ENCODE data around the gene SHQ1. TPM values are rescaled to one million over a fixed set of nuclear protein-coding genes. Genes with fewer than 3 reads are reported as not detected.
"Not testable (repeated sequence)": the region's sequence is repeated elsewhere in the genome, so short reads cannot be mapped to it uniquely, and the experiment has no call there.

Gene SHQ1
- polyA plus RNA-seq, 4 donors = 20.9 to 26.0 (median 23.8) TPM

DNA sequence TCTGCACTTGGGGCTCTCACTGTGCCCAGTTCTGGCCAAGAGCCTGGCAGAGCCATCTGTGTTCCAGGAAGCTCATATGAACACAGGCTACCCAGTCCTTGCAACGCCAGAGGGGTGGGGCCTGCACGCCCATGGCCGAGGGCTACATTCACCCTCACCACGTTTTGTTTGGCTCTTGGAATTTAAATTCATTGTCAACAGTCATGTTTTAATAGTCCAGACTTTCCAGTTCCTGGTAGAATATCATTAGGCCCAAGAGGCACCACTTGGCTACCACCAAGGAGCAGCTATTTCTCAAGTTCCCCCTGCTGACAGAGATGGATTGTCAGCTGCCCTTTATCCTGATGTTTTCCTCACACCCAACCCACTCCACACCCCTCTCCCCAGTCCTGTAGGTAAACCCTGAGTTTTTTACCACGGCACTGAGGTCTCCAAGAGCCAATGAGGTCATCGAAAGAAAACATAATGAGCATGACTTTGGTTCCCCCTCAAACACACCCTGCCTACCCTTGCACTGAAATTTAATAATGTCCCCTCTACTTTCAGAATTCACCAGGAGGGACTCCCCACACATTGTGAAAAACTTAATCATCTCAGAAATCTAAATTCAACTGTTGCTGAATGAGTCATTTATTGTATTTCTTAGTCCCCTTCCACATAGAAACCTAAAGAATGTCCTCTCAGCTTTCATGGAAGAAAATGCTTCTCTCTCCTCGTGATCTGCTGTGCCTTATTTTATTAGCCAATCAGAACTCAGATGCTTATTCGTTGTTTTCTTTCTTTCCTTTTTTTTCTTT lies 125.1 kb downstream of the SHQ1 start:
- DNase-seq (ENCODE audit: low read depth in 4 of 4, low spot score in 3 of 4) = no peak

DNA sequence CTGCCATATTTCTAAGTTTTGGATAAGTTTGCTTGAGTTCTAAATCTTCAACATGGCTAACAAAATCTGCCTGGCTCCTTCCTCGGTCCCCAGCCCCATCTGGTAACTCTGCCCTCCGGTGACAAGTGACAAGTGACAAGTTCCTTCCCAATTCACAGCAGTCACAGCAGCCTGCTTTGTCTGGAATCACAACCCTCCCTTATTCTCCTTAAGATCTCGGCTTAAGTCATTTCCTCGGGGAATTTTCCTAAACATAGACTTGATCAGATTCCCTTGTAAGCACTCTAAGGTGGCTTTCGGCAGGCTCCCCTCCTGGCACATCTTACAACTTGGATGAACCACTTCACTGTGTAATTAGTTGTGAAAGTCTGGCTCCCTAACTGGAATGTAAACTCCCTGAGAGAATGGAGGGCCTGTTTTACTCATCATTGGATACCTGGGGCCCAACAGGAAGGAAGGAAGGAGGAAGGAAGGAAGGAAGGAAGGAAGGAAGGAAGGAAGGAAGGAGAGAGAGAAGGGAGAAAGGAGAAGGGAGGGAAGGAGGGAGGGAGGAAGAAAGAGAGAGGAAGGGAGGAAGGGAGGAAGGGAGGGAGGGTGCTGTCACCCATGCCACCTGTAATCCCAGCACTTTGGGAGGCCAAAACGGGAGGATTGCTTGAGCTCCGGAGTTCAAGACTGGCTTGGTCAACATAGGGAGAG lies 126.4 kb downstream of the SHQ1 start:
- DNase-seq (ENCODE audit: low read depth in 4 of 4, low spot score in 3 of 4) = no peak

- DNase-seq (ENCODE audit: low read depth in 4 of 4, low spot score in 3 of 4) = no peak
These were observed 127.7 kb downstream of the SHQ1 start for GRCh38 chr3:72720566-72720965.

GRCh38 chr3:72719137-72719536 lies 129.1 kb downstream of the SHQ1 start:
- no peak for DNase-seq (ENCODE audit: low read depth in 4 of 4, low spot score in 3 of 4)

DNA sequence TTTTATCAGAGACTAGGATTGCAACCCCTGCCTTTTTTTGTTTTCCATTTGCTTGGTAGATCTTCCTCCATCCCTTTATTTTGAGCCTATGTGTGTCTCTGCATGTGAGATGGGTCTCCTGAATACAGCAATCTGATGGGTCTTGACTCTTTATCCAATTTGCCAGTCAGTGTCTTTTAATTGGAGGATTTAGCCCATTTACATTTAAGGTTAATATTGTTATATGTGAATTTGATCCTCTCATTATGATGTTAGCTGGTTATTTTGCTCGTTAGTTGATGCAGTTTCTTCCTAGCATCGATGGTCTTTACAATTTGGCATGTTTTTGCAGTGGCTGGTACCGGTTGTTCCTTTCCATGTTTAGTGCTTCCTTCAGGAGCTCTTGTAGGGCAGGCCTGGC lies 134.1 kb downstream of the SHQ1 start:
- not testable (repeated sequence) for DNase-seq (ENCODE audit: low read depth in 4 of 4, low spot score in 3 of 4)

DNA sequence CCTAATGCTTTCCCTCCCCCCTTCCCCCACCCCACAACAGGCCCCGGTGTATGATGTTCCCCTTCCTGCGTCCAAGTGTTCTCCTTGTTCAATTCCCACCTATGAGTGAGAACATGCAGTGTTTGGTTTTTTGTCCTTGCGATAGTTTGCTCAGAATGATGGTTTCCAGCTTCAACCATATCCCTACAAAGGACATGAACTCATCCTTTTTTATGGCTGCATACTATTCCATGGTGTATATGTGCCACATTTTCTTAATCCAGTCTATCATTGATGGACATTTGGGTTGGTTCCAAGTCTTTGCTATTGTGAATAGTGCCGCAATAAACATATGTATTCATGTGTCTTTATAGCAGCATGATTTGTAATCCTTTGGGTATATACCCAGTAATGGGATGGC lies 137.8 kb downstream of the SHQ1 start:
- not testable (repeated sequence) for DNase-seq (ENCODE audit: low read depth in 4 of 4, low spot score in 3 of 4)

- no peak for DNase-seq (ENCODE audit: low read depth in 4 of 4, low spot score in 3 of 4)
These were observed 139.8 kb downstream of the SHQ1 start for GRCh38 chr3:72708441-72708840.

GRCh38 chr3:72702997-72703396 lies 145.2 kb downstream of the SHQ1 start:
- no peak for DNase-seq (ENCODE audit: low read depth in 4 of 4, low spot score in 3 of 4)

GRCh38 chr3:72702390-72702789 lies 145.9 kb downstream of the SHQ1 start:
- no peak for DNase-seq (ENCODE audit: low read depth in 4 of 4, low spot score in 3 of 4)

GRCh38 chr3:72700106-72700505 lies 148.1 kb downstream of the SHQ1 start:
- no peak for DNase-seq (ENCODE audit: low read depth in 4 of 4, low spot score in 3 of 4)

GRCh38 chr3:72699631-72700030 lies 148.6 kb downstream of the SHQ1 start:
- no peak for DNase-seq (ENCODE audit: low read depth in 4 of 4, low spot score in 3 of 4)

Other genes starting within 250 kb of the SHQ1 start
- gene GXYLT2, start 39.6 kb upstream of the SHQ1 start, polyA plus RNA-seq (ENCODE audit: insufficient read length in 4 of 4) = 10 to 100 TPM; 11.8 to 15.2 (median 13.0) TPM
- 100 to 1,000 TPM in 2 of 4 donors, 10 to 100 TPM in 2; 75.4 to 107 (median 100.0) TPM for gene PPP4R2, start 148.4 kb upstream of the SHQ1 start, polyA plus RNA-seq (ENCODE audit: insufficient read length in 4 of 4)
- gene EBLN2, start 213.2 kb upstream of the SHQ1 start, polyA plus RNA-seq (ENCODE audit: insufficient read length in 4 of 4) = 1 to 10 TPM; 2.1 to 4.3 (median 3.3) TPM